Measurements from ENCODE around the gene DAB2IP. TPM values are rescaled to one million over a fixed set of nuclear protein-coding genes. Genes with fewer than 3 reads are reported as not detected.
"Not testable (repeated sequence)": the region's sequence is repeated elsewhere in the genome, so short reads cannot be mapped to it uniquely, and the experiment has no call there.

The DAB2IP gene
- total RNA-seq, 1 experiment from 2014 or later: 15.2 TPM

DNA sequence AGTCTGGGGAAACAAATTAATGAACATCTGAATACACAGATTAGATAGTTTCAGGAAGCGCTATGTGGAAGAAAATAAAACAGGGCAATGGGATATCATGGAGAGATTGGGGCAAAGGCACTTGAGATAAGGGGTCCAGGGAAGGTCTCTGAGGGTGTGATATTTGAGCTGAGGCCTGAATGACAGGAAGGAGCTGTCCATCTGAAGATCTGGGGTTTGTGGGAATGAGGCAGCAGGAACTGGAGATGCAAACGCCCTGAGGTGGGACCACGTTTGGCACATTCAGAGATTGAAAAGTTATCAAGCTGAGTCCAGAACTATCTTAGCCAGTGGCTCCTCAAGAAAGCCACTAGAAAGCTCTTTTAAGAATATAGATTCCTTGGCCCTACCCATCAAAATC lies 8.7 kb upstream of the DAB2IP start:
- Histone ChIP-seq H2AFZ (ENCODE audit: low read length) (no peak overlapping the region), H4K20me1 (ENCODE audit: low read length) (no peaks in the 10 kb centered on the region), H3K9ac (ENCODE audit: low read length) (no peak overlapping the region), H3K27ac (ENCODE audit: low read length) (no peak overlapping the region), H3K4me1 (ENCODE audit: insufficient read depth, low read length) (peaks cover 7% of the 10 kb centered on the region; the same call in 1 of the 2 replicates), H3K4me2 (ENCODE audit: low read length) (no peak overlapping the region), H3F3A (ENCODE audit: low read length, unreplicated experiment) (no peaks in the 10 kb centered on the region), H3K79me2 (ENCODE audit: low read length) (no peaks in the 10 kb centered on the region), H3K9me3 (ENCODE audit: low read length) (no peaks in the 10 kb centered on the region), H3K27me3 (ENCODE audit: low read length) (no peaks in the 10 kb centered on the region), H3K4me3 (ENCODE audit: low read length) (no peak overlapping the region), H3K9me2 (replicated peaks; ENCODE audit: low read length) (no peaks in the 10 kb centered on the region), H3K36me3 (ENCODE audit: low read depth, low read length) (no peaks in the 10 kb centered on the region)
- intact Hi-C loops (cut with micrococcal nuclease): no loop called here
- DNase-seq: no peak
- POLR2A ChIA-PET (ENCODE audit: unreplicated experiment): interaction anchor here (0.6 kb wide), 1 partner anchor 396 kb away, joined by 6 read pairs; no protein-coding TSS in a partner anchor
- no peak for ATAC-seq
- no TSS peak for BruUV-seq (replicated peaks)
- CTCF ChIA-PET: no interaction called here
- TF ChIP-seq, protein P1, sequence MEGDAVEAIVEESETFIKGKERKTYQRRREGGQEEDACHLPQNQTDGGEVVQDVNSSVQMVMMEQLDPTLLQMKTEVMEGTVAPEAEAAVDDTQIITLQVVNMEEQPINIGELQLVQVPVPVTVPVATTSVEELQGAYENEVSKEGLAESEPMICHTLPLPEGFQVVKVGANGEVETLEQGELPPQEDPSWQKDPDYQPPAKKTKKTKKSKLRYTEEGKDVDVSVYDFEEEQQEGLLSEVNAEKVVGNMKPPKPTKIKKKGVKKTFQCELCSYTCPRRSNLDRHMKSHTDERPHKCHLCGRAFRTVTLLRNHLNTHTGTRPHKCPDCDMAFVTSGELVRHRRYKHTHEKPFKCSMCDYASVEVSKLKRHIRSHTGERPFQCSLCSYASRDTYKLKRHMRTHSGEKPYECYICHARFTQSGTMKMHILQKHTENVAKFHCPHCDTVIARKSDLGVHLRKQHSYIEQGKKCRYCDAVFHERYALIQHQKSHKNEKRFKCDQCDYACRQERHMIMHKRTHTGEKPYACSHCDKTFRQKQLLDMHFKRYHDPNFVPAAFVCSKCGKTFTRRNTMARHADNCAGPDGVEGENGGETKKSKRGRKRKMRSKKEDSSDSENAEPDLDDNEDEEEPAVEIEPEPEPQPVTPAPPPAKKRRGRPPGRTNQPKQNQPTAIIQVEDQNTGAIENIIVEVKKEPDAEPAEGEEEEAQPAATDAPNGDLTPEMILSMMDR (conservative IDR thresholded peaks at IDR 0.05; ENCODE audit: low read depth, low read length): no peak
- TF ChIP-seq EZH2 (IDR thresholded peaks at IDR 0.05; ENCODE audit: low read length, unreplicated experiment) (no peak), EZH2phosphoT487 (IDR thresholded peaks at IDR 0.05; ENCODE audit: borderline replicate concordance, low read length) (no peak)

DNA sequence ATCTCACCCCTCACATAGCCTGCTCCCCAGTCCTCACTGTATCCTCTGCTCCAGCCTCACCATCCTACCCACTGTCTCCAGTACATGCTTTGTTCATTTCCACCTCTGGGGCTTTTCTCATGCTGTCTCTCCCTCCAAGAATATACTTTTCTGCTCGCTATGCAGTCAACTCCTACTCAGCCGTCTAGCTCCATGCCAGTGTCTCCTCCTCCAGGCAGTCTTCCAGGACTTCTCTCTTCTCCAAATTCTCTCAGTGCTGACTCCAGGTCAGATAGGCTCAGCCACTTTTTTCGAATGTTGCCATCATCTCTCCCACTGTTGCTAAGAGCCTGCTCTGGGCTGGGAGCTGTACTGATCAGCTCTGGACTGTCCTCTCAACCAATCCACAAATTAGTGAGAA lies 8.0 kb upstream of the DAB2IP start:
- intact Hi-C loops (cut with micrococcal nuclease): no loop called here
- DNase-seq (no peak), ATAC-seq (no peak)
- no peak overlapping the region for H3K4me2 ChIP-seq (ENCODE audit: low read length)
- H3K79me2 ChIP-seq (ENCODE audit: low read length): no peaks in the 10 kb centered on the region
- no peak overlapping the region for H3K4me3 ChIP-seq (ENCODE audit: low read length)
- no peaks in the 10 kb centered on the region for H3K27me3 ChIP-seq (ENCODE audit: low read length)
- H2AFZ ChIP-seq (ENCODE audit: low read length): no peak overlapping the region
- H3K9ac ChIP-seq (ENCODE audit: low read length): no peak overlapping the region
- 0 out of 2 replicates have a peak, but pooled peaks cover under 1% of the 10 kb centered on the region for H3K4me1 ChIP-seq (ENCODE audit: insufficient read depth, low read length)
- ChIA-PET CTCF (no interaction called here), POLR2A (ENCODE audit: unreplicated experiment) (no interaction called here)
- no peaks in the 10 kb centered on the region for H3F3A ChIP-seq (ENCODE audit: low read length, unreplicated experiment)
- H3K27ac ChIP-seq (ENCODE audit: low read length): no peak overlapping the region
- H4K20me1 ChIP-seq (ENCODE audit: low read length): no peaks in the 10 kb centered on the region
- TF ChIP-seq EZH2 (IDR thresholded peaks at IDR 0.05; ENCODE audit: low read length, unreplicated experiment) (no peak), EZH2phosphoT487 (IDR thresholded peaks at IDR 0.05; ENCODE audit: borderline replicate concordance, low read length) (no peak)
- TF ChIP-seq, protein P1 (conservative IDR thresholded peaks at IDR 0.05; ENCODE audit: low read depth, low read length): no peak
- no peaks in the 10 kb centered on the region for H3K9me3 ChIP-seq (ENCODE audit: low read length)
- BruUV-seq (replicated peaks): no TSS peak
- H3K9me2 ChIP-seq (replicated peaks; ENCODE audit: low read length): no peaks in the 10 kb centered on the region
- H3K36me3 ChIP-seq (ENCODE audit: low read depth, low read length): no peaks in the 10 kb centered on the region

DNA sequence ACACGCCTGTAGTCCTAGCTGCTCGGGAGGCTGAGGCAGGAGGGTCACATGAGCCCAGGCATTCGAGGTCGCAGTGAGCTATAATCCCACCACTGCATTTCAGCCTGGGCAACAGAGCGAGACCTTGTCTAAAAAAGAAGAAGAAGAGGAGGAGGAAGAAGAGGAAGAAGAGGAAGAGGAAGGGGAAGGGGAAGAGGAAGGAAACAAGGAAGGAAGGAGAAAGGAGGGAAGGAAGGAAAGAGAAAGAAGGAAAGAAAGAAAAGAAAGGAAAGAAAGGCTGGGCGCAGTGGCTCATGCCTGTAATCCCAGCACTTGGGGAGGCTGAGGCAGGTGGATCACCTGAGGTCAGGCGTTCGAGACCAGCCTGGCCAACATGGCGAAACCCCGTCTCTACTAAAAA lies 7.4 kb upstream of the DAB2IP start:
- POLR2A ChIA-PET (ENCODE audit: unreplicated experiment); H3F3A ChIP-seq (ENCODE audit: low read length, unreplicated experiment): not testable (repeated sequence)

More for the DNA sequence above, 7.4 kb upstream of the DAB2IP start:
- H3K4me1 ChIP-seq (ENCODE audit: insufficient read depth, low read length); H3K9me3 ChIP-seq (ENCODE audit: low read length); H3K79me2 ChIP-seq (ENCODE audit: low read length); H3K4me3 ChIP-seq (ENCODE audit: low read length); H3K27ac ChIP-seq (ENCODE audit: low read length); H3K36me3 ChIP-seq (ENCODE audit: low read depth, low read length); ATAC-seq; H3K27me3 ChIP-seq (ENCODE audit: low read length); intact Hi-C loops (cut with micrococcal nuclease); H3K9ac ChIP-seq (ENCODE audit: low read length); DNase-seq; BruUV-seq (replicated peaks); H2AFZ ChIP-seq (ENCODE audit: low read length); CTCF ChIA-PET; H4K20me1 ChIP-seq (ENCODE audit: low read length); H3K9me2 ChIP-seq (replicated peaks; ENCODE audit: low read length); H3K4me2 ChIP-seq (ENCODE audit: low read length): not testable (repeated sequence)

All from PC-3 (cell line).